Chondrocyte (in vitro differentiated cells): ENCODE data around the gene PMF1. TPM values are rescaled to one million over a fixed set of nuclear protein-coding genes. Genes with fewer than 3 reads are reported as not detected.

Experiments used
- DNase-seq: peaks from one replicate; pipeline ENCODE4 v3.0.0; 2021; ENCODE audit warnings: mixed read lengths, low spot score
- H3K27ac Mint-ChIP-seq: one replicate; pipeline ENCODE4 v1.8.0; 2021; ENCODE audit warnings: mild to moderate bottlenecking, moderate library complexity, mixed read lengths; ENCODE audit not compliant: unreplicated experiment
- H3K27me3 Mint-ChIP-seq: 2 replicates; pipeline ENCODE4 v1.8.0; 2021; ENCODE audit warnings: low read depth, mixed read lengths
- H3K36me3 Mint-ChIP-seq: 2 replicates; pipeline ENCODE4 v1.8.0; 2021; ENCODE audit warnings: low read depth, mixed read lengths
- H3K4me1 Mint-ChIP-seq: 2 replicates; pipeline ENCODE4 v1.8.0; 2021; ENCODE audit warnings: low read depth, mild to moderate bottlenecking, mixed read lengths
- H3K4me3 Mint-ChIP-seq: one replicate; pipeline ENCODE4 v1.8.0; 2021; ENCODE audit warnings: mild to moderate bottlenecking, moderate library complexity, mixed read lengths; ENCODE audit not compliant: unreplicated experiment
- H3K9me3 Mint-ChIP-seq: 2 replicates; pipeline ENCODE4 v1.8.0; 2021; ENCODE audit warnings: low read depth, mixed read lengths
- CTCF ChIP-seq: fragments of 200-600 bp; sonication (generic); IDR thresholded peaks from 2 replicates; pipeline ENCODE4 v1.5.0; 2021; ENCODE audit warnings: antibody characterized with exemption, mild to moderate bottlenecking, moderate library complexity
- total RNA-seq: library from RNA; stranded (reverse); gene quantifications from 3 replicates; pipeline ENCODE4 v1.2.1, GENCODE V29; 2021

The PMF1 gene
- total RNA-seq, 1 donor from 2014 or later: 38.6 TPM

- no peak for DNase-seq
- H3K4me3 Mint-ChIP-seq: no peak overlapping the region
- peaks cover 39% of the 10 kb centered on the region for H3K36me3 Mint-ChIP-seq
- H3K9me3 Mint-ChIP-seq: no peaks in the 10 kb centered on the region
- no peaks in the 10 kb centered on the region for H3K27me3 Mint-ChIP-seq
- H3K4me1 Mint-ChIP-seq: no peaks in the 10 kb centered on the region
- no peak for TF ChIP-seq CTCF
- H3K27ac Mint-ChIP-seq: no peak overlapping the region
Measured at GRCh38 chr1:156253634-156254033, 40.8 kb downstream of the PMF1 start.

- Mint-ChIP-seq H3K36me3 (peaks cover 51% of the 10 kb centered on the region), H3K9me3 (no peaks in the 10 kb centered on the region), H3K4me3 (no peak overlapping the region), H3K4me1 (peaks cover 3% of the 10 kb centered on the region), H3K27me3 (no peaks in the 10 kb centered on the region), H3K27ac (no peak overlapping the region)
- TF ChIP-seq CTCF: no peak
- peak; percentile 6 for DNase-seq
Measured at GRCh38 chr1:156257711-156258110, 44.9 kb downstream of the PMF1 start.

- Mint-ChIP-seq H3K27me3 (no peaks in the 10 kb centered on the region), H3K36me3 (peaks cover 50% of the 10 kb centered on the region), H3K9me3 (no peaks in the 10 kb centered on the region), H3K4me1 (peaks cover 14% of the 10 kb centered on the region), H3K27ac (no peak overlapping the region), H3K4me3 (no peak overlapping the region)
- TF ChIP-seq CTCF: no peak
- DNase-seq: peak; percentile 52
Measured at GRCh38 chr1:156258859-156259258, 46.1 kb downstream of the PMF1 start.

GRCh38 chr1:156259805-156260204 is 47.0 kb downstream of the PMF1 start:
- H3K4me3 Mint-ChIP-seq: no peak overlapping the region
- peaks cover 50% of the 10 kb centered on the region for H3K36me3 Mint-ChIP-seq
- no peaks in the 10 kb centered on the region for H3K27me3 Mint-ChIP-seq
- DNase-seq: peak; percentile 35
- peak; percentile 52 for TF ChIP-seq CTCF
- no peaks in the 10 kb centered on the region for H3K9me3 Mint-ChIP-seq
- H3K27ac Mint-ChIP-seq: no peak overlapping the region
- H3K4me1 Mint-ChIP-seq: peaks cover 14% of the 10 kb centered on the region

- Mint-ChIP-seq H3K4me3 (no peak overlapping the region), H3K4me1 (peaks cover 14% of the 10 kb centered on the region), H3K36me3 (peaks cover 55% of the 10 kb centered on the region), H3K27me3 (no peaks in the 10 kb centered on the region), H3K27ac (peak overlapping the region; percentile 45), H3K9me3 (no peaks in the 10 kb centered on the region)
- peak; percentile 34 for DNase-seq
- TF ChIP-seq CTCF: no peak
Measured at GRCh38 chr1:156260896-156261295, 48.1 kb downstream of the PMF1 start.
